Islet of Langerhans (tissue), 1 donor: ENCODE results near the gene HIPK1.
"Not testable (repeated sequence)": the region's sequence is repeated elsewhere in the genome, so short reads cannot be mapped to it uniquely, and the experiment has no call there.

Experiments
- FAIRE-seq: peaks from one replicate; lab custom pipeline; 2011; peaks lifted over from hg19 to GRCh38; lab: Jason Lieb, UNC

Gene HIPK1

GRCh38 chr1:113982949-113983348 lies 53.8 kb downstream of the HIPK1 start:
- FAIRE-seq = no peak

DNA sequence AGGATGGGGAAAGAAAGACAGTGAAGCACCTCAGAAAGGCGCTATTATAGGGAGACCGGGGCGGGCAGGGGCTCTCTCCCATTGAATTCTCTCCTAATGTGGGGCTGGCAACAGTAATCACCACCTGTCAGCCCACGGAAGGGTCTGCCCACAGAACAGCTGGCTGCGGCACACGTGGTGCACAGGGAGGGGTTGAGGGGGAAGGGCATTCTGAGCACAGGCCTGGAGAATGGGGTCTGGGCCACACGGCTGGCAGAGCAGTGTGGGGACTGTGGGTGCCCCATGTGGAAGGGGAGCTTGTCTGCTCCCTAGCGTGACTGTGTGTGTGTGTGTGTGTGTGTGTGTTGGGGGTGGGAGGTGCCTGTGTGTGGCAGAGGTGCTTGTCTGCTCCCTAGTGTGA lies 54.3 kb downstream of the HIPK1 start:
- no peak for FAIRE-seq

GRCh38 chr1:113983826-113984225 lies 54.7 kb downstream of the HIPK1 start:
- no peak for FAIRE-seq

GRCh38 chr1:113984710-113985109 lies 55.6 kb downstream of the HIPK1 start:
- no peak for FAIRE-seq

- no peak for FAIRE-seq
Observed at GRCh38 chr1:113986802-113987201, 57.7 kb downstream of the HIPK1 start.

GRCh38 chr1:113987259-113987658 lies 58.1 kb downstream of the HIPK1 start:
- FAIRE-seq = no peak

GRCh38 chr1:113990530-113990929 lies 61.4 kb downstream of the HIPK1 start:
- FAIRE-seq = no peak

- FAIRE-seq = no peak
Observed at GRCh38 chr1:113990961-113991360, 61.8 kb downstream of the HIPK1 start.

- no peak for FAIRE-seq
Observed at GRCh38 chr1:113991467-113991997, 62.4 kb downstream of the HIPK1 start.

- FAIRE-seq = no peak
Observed at GRCh38 chr1:113993072-113993471, 63.9 kb downstream of the HIPK1 start.

- FAIRE-seq = no peak
Observed at GRCh38 chr1:113993766-113994165, 64.6 kb downstream of the HIPK1 start.

- no peak for FAIRE-seq
Observed at GRCh38 chr1:113995382-113995781, 66.3 kb downstream of the HIPK1 start.

GRCh38 chr1:113998361-113998760 lies 69.2 kb downstream of the HIPK1 start:
- FAIRE-seq = no peak

- no peak for FAIRE-seq
Observed at GRCh38 chr1:113999233-113999632, 70.1 kb downstream of the HIPK1 start.

DNA sequence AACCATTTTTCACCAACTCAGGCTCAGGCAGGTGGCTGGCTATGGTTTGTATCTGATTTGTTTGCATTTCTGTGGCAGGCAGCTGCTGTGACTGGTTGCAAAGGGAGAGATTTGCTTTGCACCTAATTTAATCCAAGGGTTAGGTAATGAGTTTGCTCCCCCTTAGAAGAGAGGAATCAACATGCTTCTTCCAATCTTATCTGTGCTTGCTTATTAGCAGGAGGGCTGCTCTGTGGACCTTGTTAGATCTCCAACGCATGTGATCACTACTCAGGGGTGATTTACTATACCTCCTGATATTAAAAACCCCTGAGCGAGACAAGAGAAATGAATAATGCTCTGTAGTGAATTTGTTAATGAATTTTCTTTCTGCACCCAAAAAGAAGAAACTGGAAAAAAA lies 70.7 kb downstream of the HIPK1 start:
- FAIRE-seq = no peak

GRCh38 chr1:114000406-114000805 lies 71.3 kb downstream of the HIPK1 start:
- FAIRE-seq = no peak

DNA sequence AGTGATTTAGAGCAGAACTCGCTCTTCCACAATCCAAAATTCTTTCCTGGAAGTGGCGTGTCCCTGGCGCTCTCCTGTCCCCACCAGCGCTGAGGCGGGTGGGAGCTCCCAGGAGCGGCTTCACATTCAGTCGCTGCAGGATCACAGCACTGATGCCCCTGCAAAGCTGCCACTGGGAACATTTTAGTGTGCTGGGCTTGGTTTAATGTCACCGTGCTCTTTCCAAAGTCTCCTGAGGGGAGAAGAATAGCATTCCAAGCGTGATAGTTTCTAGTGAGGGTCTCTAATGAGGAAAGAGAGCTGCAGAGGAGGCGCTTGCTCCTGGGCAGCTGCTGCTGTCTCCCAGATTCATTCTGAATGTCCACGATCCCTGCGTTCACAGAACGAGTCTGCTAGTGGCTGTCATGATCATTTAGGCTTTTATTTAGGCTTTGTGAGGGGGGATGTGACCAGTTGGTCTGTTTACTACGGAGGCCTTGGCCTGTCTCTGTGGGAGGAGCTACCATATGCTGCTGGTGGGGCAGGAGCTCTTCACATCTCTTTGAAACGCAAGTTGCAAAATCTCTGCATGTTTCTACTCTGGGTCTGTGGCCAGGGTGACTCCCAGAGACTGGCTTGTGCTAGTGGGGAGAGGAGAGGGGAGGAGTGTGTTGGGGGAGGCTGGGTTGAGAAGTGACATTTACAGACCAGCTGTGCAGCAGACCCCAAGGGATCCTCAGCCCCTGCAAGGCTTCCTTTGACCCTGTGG lies 73.5 kb downstream of the HIPK1 start:
- no peak for FAIRE-seq

GRCh38 chr1:114003431-114003830 lies 74.3 kb downstream of the HIPK1 start:
- FAIRE-seq = no peak

DNA sequence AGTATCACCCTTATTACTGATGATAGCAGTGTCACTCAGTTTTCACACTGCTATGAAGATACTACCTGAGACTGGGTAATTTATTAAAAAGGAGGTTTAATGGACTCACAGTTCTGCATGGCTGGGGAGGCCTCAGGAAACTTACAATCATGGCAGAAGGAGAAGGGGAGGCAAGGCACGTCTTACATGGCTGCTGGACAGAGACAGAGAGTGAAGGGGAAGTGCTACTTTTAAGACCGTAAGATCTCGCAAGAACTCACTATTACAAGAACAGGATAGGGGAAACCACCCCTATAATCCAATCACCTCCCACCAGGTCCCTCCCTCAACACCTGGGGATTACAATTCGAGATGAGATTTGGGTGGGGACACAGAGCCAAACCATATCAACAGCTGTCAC lies 77.7 kb downstream of the HIPK1 start:
- FAIRE-seq = not testable (repeated sequence)

- no peak for FAIRE-seq
Observed at GRCh38 chr1:114008480-114008941, 79.4 kb downstream of the HIPK1 start.

GRCh38 chr1:114008993-114009392 lies 79.9 kb downstream of the HIPK1 start:
- no peak for FAIRE-seq

GRCh38 chr1:114009393-114009792 lies 80.3 kb downstream of the HIPK1 start:
- FAIRE-seq = no peak

GRCh38 chr1:114010433-114011184 lies 81.5 kb downstream of the HIPK1 start:
- FAIRE-seq = no peak
